ENCODE results near the gene XRCC3. TPM values are rescaled to one million over a fixed set of nuclear protein-coding genes. Genes with fewer than 3 reads are reported as not detected.

Gene XRCC3
- total and polyA plus RNA-seq, 2 donors (not counting 3 experiments of a cell fraction or from before 2014, with no cell fraction given): 13.6 to 27.2 TPM

GRCh38 chr14:103738166-103738565, 22.9 kb upstream of the XRCC3 start:
- intact Hi-C loops (cut with micrococcal nuclease): no loop called here
- no peak for FAIRE-seq

GRCh38 chr14:103737432-103738045, 22.3 kb upstream of the XRCC3 start:
- Histone ChIP-seq H3K27me3 (ENCODE audit: control insufficient read depth in 2 of 2, insufficient read depth in 2 of 2, low read length in 2 of 2) (no peaks in the 10 kb centered on the region), H3K79me2 (ENCODE audit: control insufficient read depth, insufficient read depth, low read length) (no peaks in the 10 kb centered on the region), H3K4me3 (replicated peaks in 1 of 3; ENCODE audit: insufficient read depth in 1 of 3, low read depth in 1 of 3, low read length in 3 of 3) (no peak overlapping the region), H3K27ac (ENCODE audit: insufficient read depth, low read depth, low read length) (no peak overlapping the region), H3K36me3 (ENCODE audit: control insufficient read depth in 2 of 2, extremely low read depth in 1 of 2, insufficient read depth in 2 of 2, low read length in 2 of 2) (peaks cover 0 to 32% of the 10 kb centered on the region in 2 experiments), H3K4me2 (ENCODE audit: insufficient read depth, low read length) (no peak overlapping the region), H2AFZ (ENCODE audit: low read depth, low read length) (no peak overlapping the region), H3K9me1 (replicated peaks; ENCODE audit: control insufficient read depth, extremely low read depth, insufficient read depth, low read length) (no peaks in the 10 kb centered on the region), H3K9me3 (replicated peaks; ENCODE audit: control insufficient read depth, insufficient read depth, low read length) (no peaks in the 10 kb centered on the region), H3K9ac (replicated peaks; ENCODE audit: extremely low read depth, insufficient read depth, low read length) (no peak overlapping the region), H3K4me1 (ENCODE audit: control insufficient read depth, extremely low read depth, insufficient read depth, low read length) (peaks cover 14% of the 10 kb centered on the region), H4K20me1 (replicated peaks; ENCODE audit: control insufficient read depth, extremely low read depth, insufficient read depth, low read length) (no peaks in the 10 kb centered on the region)
- POLR2A ChIA-PET: no interaction called here
- intact Hi-C loops (cut with micrococcal nuclease) (no loop called here), dilution Hi-C loops (cut with MboI; ENCODE audit: extremely low pct_ligation_motif_present, low sequenced_read_pairs) (no loop called here)
- FAIRE-seq: no peak
- TF ChIP-seq POLR2A (IDR thresholded peaks at IDR 0.05; ENCODE audit: low read depth, low read length) (no peak), CTCF (IDR thresholded peaks at IDR 0.05; ENCODE audit: extremely low read depth in 1 of 2, insufficient read depth in 1 of 2, low read depth in 1 of 2, low read length in 2 of 2) (no peak), POLR2AphosphoS5 (IDR thresholded peaks at IDR 0.05; ENCODE audit: insufficient read depth, low read depth, low read length) (no peak), EZH2 (IDR thresholded peaks at IDR 0.05; ENCODE audit: borderline replicate concordance, low read depth, low read length, severe bottlenecking) (no peak), FOS (IDR thresholded peaks at IDR 0.05; ENCODE audit: borderline replicate concordance, insufficient read depth, low read length) (no peak), MAX (IDR thresholded peaks at IDR 0.05; ENCODE audit: insufficient read depth, insufficient read length) (no peak), GATA2 (IDR thresholded peaks at IDR 0.05; ENCODE audit: insufficient read depth, insufficient read length, low read depth, low read length) (no peak), JUN (IDR thresholded peaks at IDR 0.05; ENCODE audit: borderline replicate concordance, insufficient read depth, insufficient read length, low read depth) (no peak)
- CTCF ChIA-PET: no interaction called here
- BruUV-seq (replicated peaks): no TSS peak
- no peak for DNase-seq (ENCODE audit: low read depth, low spot score)

More at GRCh38 chr14:103738166-103738565, 22.9 kb upstream of the XRCC3 start:
- Histone ChIP-seq H3K9me3 (replicated peaks; ENCODE audit: control insufficient read depth, insufficient read depth, low read length) (no peaks in the 10 kb centered on the region), H3K79me2 (ENCODE audit: control insufficient read depth, insufficient read depth, low read length) (no peaks in the 10 kb centered on the region), H3K4me3 (replicated peaks in 1 of 3; ENCODE audit: insufficient read depth in 1 of 3, low read depth in 1 of 3, low read length in 3 of 3) (no peak overlapping the region), H2AFZ (ENCODE audit: low read depth, low read length) (no peak overlapping the region), H3K36me3 (ENCODE audit: control insufficient read depth in 2 of 2, extremely low read depth in 1 of 2, insufficient read depth in 2 of 2, low read length in 2 of 2) (peaks cover 0 to 28% of the 10 kb centered on the region in 2 experiments), H4K20me1 (replicated peaks; ENCODE audit: control insufficient read depth, extremely low read depth, insufficient read depth, low read length) (no peaks in the 10 kb centered on the region), H3K27me3 (ENCODE audit: control insufficient read depth in 2 of 2, insufficient read depth in 2 of 2, low read length in 2 of 2) (no peaks in the 10 kb centered on the region), H3K9me1 (replicated peaks; ENCODE audit: control insufficient read depth, extremely low read depth, insufficient read depth, low read length) (no peaks in the 10 kb centered on the region), H3K27ac (ENCODE audit: insufficient read depth, low read depth, low read length) (no peak overlapping the region), H3K4me1 (ENCODE audit: control insufficient read depth, extremely low read depth, insufficient read depth, low read length) (peaks cover 14% of the 10 kb centered on the region), H3K4me2 (ENCODE audit: insufficient read depth, low read length) (no peak overlapping the region), H3K9ac (replicated peaks; ENCODE audit: extremely low read depth, insufficient read depth, low read length) (no peak overlapping the region)
- ChIA-PET POLR2A (no interaction called here), CTCF (interaction anchor here (1.0 kb wide), 1 partner anchor 14 kb away, joined by 4 read pairs; no protein-coding TSS in a partner anchor)
- no peak for TF ChIP-seq FOS (IDR thresholded peaks at IDR 0.05; ENCODE audit: borderline replicate concordance, insufficient read depth, low read length)
- no peak for TF ChIP-seq JUN (IDR thresholded peaks at IDR 0.05; ENCODE audit: borderline replicate concordance, insufficient read depth, insufficient read length, low read depth)
- no peak for TF ChIP-seq MAX (IDR thresholded peaks at IDR 0.05; ENCODE audit: insufficient read depth, insufficient read length)
- TF ChIP-seq MYC (IDR thresholded peaks at IDR 0.05; ENCODE audit: low read depth, low read length): no peak
- DNase-seq (ENCODE audit: low read depth, low spot score): no peak
- dilution Hi-C loops (cut with MboI; ENCODE audit: extremely low pct_ligation_motif_present, low sequenced_read_pairs): no loop called here
- no TSS peak for BruUV-seq (replicated peaks)

Data from endothelial cell of umbilical vein (primary cell).